HepG2 (cell line): ENCODE results near the gene TACO1. TPM values are rescaled to one million over a fixed set of nuclear protein-coding genes. Genes with fewer than 3 reads are reported as not detected.

ENCODE experiments used
- GFI1 ChIP-seq: sonication (generic); formaldehyde crosslinking; IDR thresholded peaks from 2 replicates; pipeline ENCODE4 v1.5.0; 2020; ENCODE audit warnings: missing genetic modification reagents, mild to moderate bottlenecking, borderline replicate concordance
- HCFC1 ChIP-seq: fragments of 150-350 bp; IDR thresholded peaks from 2 replicates; pipeline ENCODE4 v1.6.1; 2014; ENCODE audit warnings: low read depth, low read length
- JDP2 ChIP-seq: sonication (generic); formaldehyde crosslinking; IDR thresholded peaks from 2 replicates; pipeline ENCODE4 v1.8.1; 2022; ENCODE audit warnings: missing genetic modification reagents, borderline replicate concordance
- MTA1 ChIP-seq: sonication (generic); formaldehyde crosslinking; IDR thresholded peaks from 2 replicates; pipeline ENCODE4 v1.4.0; 2020; ENCODE audit warnings: missing genetic modification reagents, mild to moderate bottlenecking, borderline replicate concordance
- MXD4 ChIP-seq: IDR thresholded peaks from 2 replicates; pipeline ENCODE4 v1.6.1; 2016; ENCODE audit warnings: mild to moderate bottlenecking, missing biosample characterization, missing genetic modification reagents
- SP2 ChIP-seq: sonication (generic); formaldehyde crosslinking; IDR thresholded peaks from 2 replicates; pipeline ENCODE4 v1.5.1; 2020; ENCODE audit warnings: mild to moderate bottlenecking, missing genetic modification reagents
- SRY ChIP-seq: sonication (generic); formaldehyde crosslinking; IDR thresholded peaks from 2 replicates; pipeline ENCODE4 v1.8.0; 2022; ENCODE audit warnings: mild to moderate bottlenecking, missing genetic modification reagents
- ZNF431 ChIP-seq: sonication (generic); formaldehyde crosslinking; IDR thresholded peaks from 2 replicates; pipeline ENCODE4 v1.9.0; 2022; ENCODE audit warnings: missing genetic modification reagents, low read depth, mild to moderate bottlenecking, borderline replicate concordance
- ZNF790 ChIP-seq: sonication (generic); formaldehyde crosslinking; IDR thresholded peaks from 2 replicates; pipeline ENCODE4 v1.8.0; 2022; ENCODE audit warnings: missing genetic modification reagents, mild to moderate bottlenecking, borderline replicate concordance
- ZNF883 ChIP-seq: sonication (generic); formaldehyde crosslinking; IDR thresholded peaks from 2 replicates; pipeline ENCODE4 v1.5.1; 2020; ENCODE audit warnings: mild to moderate bottlenecking, missing genetic modification reagents; ENCODE audit errors: not compliant biosample characterization
- polyA plus RNA-seq, 8 experiments: library from polyadenylated mRNA; depleted of rRNA in 3 of 8; stranded (reverse) in 7 of 8; unstranded in 1 of 8; fragments of >200 nt; fragmentation: Illumina TruSeq in 4 of 8; extraction: Trizol in 4 of 8; gene quantifications; 2 replicates each; pipeline versions ENCODE4 v1.2.1 to v1.2.3, GENCODE V29; 2011 to 2016; ENCODE audit warnings: low read depth in 4 of 8, missing spikeins in 1 of 8, mixed read lengths in 1 of 8; ENCODE audit not compliant: insufficient read depth in 1 of 8
- total RNA-seq, 5 experiments: library from RNA; depleted of rRNA; stranded (reverse); fragments of >200 nt; fragmentation: Illumina TruSeq; extraction: Trizol; gene quantifications; 2 replicates each; pipeline ENCODE4 v1.2.3, GENCODE V29; 2016; ENCODE audit warnings: low read depth in 1 of 5
- TF ChIP-seq, protein P1 (sequence below): sonication (generic); formaldehyde crosslinking; IDR thresholded peaks from one replicate; pipeline ENCODE4 v1.5.1; 2020; ENCODE audit warnings: mild to moderate bottlenecking, missing genetic modification reagents; ENCODE audit errors: not compliant biosample characterization
- TF ChIP-seq, protein P2 (sequence below): sonication (generic); formaldehyde crosslinking; IDR thresholded peaks from 2 replicates; pipeline ENCODE4 v1.4.0; 2020; ENCODE audit warnings: mild to moderate bottlenecking, missing genetic modification reagents
- TF ChIP-seq, protein P3 (sequence below): sonication (generic); formaldehyde crosslinking; IDR thresholded peaks from 2 replicates; pipeline ENCODE4 v1.8.0; 2022; ENCODE audit warnings: mild to moderate bottlenecking, missing genetic modification reagents, borderline replicate concordance

Gene TACO1
- total and polyA plus RNA-seq, 2 of the 13 experiments (the other 11 are each of a cell fraction or from before 2014, with no cell fraction given), result 34.7 to 53.6 TPM

DNA sequence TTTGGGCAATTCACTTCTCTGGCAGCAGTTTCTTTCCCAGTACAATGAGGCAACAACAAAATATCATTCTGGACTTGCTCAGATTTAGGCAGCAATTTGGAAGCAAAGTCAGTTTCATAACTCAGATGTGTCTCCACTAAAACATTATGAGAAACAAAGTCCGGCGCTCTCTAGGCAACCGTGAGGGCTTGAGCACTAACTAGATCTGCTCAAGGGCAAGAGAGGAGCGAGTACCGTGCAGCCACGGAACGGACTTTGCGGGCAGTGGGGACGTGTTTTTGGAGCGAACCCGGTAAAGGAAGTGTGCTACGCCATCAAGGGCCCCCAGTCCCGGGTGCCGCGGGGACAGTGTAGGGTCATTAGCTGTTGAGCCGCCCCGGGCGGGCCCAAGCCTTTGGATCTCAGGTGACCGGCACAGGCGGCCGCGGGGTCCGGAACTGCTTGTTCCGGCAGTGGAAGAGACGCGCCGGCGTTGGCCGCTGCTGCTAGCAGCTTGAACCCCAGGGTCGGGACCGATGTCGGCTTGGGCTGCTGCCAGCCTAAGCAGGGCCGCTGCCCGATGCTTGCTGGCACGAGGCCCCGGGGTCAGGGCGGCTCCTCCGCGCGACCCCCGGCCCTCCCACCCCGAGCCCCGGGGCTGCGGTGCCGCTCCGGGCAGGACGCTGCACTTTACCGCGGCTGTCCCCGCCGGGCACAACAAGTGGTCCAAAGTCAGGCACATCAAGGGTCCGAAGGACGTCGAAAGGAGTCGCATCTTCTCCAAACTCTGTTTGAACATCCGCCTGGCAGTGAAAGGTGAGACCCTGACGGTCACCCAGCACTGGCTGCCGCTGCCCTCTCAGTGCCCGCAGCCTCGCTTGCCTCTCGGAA lies at the start of gene TACO1 (continued):
- TF ChIP-seq MXD4 (CRISPR knock-in tag), result peak; percentile 92
- peak; percentile 85 for TF ChIP-seq HCFC1
- TF ChIP-seq, protein P1, sequence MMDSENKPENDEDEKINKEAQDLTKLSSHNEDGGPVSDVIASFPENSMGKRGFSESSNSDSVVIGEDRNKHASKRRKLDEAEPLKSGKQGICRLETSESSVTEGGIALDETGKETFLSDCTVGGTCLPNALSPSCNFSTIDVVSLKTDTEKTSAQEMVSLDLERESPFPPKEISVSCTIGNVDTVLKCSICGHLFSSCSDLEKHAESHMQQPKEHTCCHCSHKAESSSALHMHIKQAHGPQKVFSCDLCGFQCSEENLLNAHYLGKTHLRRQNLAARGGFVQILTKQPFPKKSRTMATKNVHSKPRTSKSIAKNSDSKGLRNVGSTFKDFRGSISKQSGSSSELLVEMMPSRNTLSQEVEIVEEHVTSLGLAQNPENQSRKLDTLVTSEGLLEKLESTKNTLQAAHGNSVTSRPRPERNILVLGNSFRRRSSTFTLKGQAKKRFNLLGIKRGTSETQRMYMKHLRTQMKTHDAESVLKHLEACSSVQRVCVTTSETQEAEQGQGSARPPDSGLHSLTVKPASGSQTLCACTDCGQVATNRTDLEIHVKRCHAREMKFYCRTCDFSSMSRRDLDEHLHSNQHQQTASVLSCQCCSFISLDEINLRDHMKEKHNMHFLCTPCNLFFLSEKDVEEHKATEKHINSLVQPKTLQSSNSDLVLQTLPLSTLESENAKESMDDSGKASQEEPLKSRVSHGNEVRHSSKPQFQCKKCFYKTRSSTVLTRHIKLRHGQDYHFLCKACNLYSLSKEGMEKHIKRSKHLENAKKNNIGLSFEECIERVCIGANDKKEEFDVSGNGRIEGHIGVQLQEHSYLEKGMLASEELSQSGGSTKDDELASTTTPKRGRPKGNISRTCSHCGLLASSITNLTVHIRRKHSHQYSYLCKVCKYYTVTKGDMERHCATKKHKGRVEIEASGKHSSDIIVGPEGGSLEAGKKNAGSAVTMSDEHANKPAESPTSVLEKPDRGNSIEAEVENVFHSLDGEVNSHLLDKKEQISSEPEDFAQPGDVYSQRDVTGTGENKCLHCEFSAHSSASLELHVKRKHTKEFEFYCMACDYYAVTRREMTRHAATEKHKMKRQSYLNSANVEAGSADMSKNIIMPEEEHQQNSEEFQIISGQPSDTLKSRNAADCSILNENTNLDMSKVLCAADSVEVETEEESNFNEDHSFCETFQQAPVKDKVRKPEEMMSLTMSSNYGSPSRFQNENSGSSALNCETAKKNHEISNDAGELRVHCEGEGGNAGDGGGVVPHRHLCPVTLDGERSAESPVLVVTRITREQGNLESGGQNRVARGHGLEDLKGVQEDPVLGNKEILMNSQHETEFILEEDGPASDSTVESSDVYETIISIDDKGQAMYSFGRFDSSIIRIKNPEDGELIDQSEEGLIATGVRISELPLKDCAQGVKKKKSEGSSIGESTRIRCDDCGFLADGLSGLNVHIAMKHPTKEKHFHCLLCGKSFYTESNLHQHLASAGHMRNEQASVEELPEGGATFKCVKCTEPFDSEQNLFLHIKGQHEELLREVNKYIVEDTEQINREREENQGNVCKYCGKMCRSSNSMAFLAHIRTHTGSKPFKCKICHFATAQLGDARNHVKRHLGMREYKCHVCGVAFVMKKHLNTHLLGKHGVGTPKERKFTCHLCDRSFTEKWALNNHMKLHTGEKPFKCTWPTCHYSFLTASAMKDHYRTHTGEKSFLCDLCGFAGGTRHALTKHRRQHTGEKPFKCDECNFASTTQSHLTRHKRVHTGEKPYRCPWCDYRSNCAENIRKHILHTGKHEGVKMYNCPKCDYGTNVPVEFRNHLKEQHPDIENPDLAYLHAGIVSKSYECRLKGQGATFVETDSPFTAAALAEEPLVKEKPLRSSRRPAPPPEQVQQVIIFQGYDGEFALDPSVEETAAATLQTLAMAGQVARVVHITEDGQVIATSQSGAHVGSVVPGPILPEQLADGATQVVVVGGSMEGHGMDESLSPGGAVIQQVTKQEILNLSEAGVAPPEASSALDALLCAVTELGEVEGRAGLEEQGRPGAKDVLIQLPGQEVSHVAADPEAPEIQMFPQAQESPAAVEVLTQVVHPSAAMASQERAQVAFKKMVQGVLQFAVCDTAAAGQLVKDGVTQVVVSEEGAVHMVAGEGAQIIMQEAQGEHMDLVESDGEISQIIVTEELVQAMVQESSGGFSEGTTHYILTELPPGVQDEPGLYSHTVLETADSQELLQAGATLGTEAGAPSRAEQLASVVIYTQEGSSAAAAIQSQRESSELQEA (CRISPR knock-in tag), result peak; percentile 79
- peak; percentile 62; the same call in 1 of the 2 replicates for TF ChIP-seq ZNF431 (CRISPR knock-in tag)
- TF ChIP-seq, protein P2, sequence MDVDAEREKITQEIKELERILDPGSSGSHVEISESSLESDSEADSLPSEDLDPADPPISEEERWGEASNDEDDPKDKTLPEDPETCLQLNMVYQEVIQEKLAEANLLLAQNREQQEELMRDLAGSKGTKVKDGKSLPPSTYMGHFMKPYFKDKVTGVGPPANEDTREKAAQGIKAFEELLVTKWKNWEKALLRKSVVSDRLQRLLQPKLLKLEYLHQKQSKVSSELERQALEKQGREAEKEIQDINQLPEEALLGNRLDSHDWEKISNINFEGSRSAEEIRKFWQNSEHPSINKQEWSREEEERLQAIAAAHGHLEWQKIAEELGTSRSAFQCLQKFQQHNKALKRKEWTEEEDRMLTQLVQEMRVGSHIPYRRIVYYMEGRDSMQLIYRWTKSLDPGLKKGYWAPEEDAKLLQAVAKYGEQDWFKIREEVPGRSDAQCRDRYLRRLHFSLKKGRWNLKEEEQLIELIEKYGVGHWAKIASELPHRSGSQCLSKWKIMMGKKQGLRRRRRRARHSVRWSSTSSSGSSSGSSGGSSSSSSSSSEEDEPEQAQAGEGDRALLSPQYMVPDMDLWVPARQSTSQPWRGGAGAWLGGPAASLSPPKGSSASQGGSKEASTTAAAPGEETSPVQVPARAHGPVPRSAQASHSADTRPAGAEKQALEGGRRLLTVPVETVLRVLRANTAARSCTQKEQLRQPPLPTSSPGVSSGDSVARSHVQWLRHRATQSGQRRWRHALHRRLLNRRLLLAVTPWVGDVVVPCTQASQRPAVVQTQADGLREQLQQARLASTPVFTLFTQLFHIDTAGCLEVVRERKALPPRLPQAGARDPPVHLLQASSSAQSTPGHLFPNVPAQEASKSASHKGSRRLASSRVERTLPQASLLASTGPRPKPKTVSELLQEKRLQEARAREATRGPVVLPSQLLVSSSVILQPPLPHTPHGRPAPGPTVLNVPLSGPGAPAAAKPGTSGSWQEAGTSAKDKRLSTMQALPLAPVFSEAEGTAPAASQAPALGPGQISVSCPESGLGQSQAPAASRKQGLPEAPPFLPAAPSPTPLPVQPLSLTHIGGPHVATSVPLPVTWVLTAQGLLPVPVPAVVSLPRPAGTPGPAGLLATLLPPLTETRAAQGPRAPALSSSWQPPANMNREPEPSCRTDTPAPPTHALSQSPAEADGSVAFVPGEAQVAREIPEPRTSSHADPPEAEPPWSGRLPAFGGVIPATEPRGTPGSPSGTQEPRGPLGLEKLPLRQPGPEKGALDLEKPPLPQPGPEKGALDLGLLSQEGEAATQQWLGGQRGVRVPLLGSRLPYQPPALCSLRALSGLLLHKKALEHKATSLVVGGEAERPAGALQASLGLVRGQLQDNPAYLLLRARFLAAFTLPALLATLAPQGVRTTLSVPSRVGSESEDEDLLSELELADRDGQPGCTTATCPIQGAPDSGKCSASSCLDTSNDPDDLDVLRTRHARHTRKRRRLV (CRISPR knock-in tag), result peak; percentile 66
- TF ChIP-seq, protein P3, sequence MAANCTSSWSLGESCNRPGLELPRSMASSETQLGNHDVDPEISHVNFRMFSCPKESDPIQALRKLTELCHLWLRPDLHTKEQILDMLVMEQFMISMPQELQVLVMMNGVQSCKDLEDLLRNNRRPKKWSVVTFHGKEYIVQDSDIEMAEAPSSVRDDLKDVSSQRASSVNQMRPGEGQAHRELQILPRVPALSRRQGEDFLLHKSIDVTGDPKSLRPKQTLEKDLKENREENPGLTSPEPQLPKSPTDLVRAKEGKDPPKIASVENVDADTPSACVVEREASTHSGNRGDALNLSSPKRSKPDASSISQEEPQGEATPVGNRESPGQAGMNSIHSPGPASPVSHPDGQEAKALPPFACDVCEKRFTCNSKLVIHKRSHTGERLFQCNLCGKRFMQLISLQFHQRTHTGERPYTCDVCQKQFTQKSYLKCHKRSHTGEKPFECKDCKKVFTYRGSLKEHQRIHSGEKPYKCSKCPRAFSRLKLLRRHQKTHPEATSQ (CRISPR knock-in tag), result peak; percentile 85; the same call in 1 of the 2 replicates
- peak; percentile 73 for TF ChIP-seq SP2 (CRISPR knock-in tag)
- TF ChIP-seq MTA1 (CRISPR knock-in tag), result peak; percentile 87; the same call in 1 of the 2 replicates
- peak; percentile 89 for TF ChIP-seq ZNF883 (CRISPR knock-in tag)
- peak; percentile 57 for TF ChIP-seq GFI1 (CRISPR knock-in tag)
- peak; percentile 91; the same call in 1 of the 2 replicates for TF ChIP-seq ZNF790 (CRISPR knock-in tag)
- TF ChIP-seq SRY (CRISPR knock-in tag), result peak; percentile 79
- TF ChIP-seq JDP2, result peak; percentile 57; the same call in 1 of the 2 replicates
